Posterior vena cava (tissue), 2 donors: ENCODE measurements around the gene TNXB. TPM values are rescaled to one million over a fixed set of nuclear protein-coding genes. Genes with fewer than 3 reads are reported as not detected.
"Not testable (repeated sequence)": the region's sequence is repeated elsewhere in the genome, so short reads cannot be mapped to it uniquely, and the experiment has no call there.

Experiments used
- DNase-seq: peaks from one replicate; pipeline ENCODE4 v3.0.0-alpha.2; 2020; ENCODE audit warnings: low spot score
- intact Hi-C, 2 donors: fragments of 100-400 bp; cut with DNase I; formaldehyde crosslinking; loops; one replicate each; pipeline versions ENCODE4 v1.14.1 to v1.14.2; 2022 to 2023
- total RNA-seq, 2 donors: library from RNA; stranded (reverse); fragmentation: NEBNext Ultra II Directional; extraction: Animal tissue kit (Norgen Biotek cat#: 25700); gene quantifications; one replicate each; pipeline ENCODE4 v1.2.1, GENCODE V29; 2021
- donor health status: DM: yes; HTN: yes; CAD: no.
- donor health status: DM: yes; HTN: yes; CAD: no.

TNXB gene
- total RNA-seq, 2 donors from 2014 or later = 189 to 407 TPM

GRCh38 chr6:32115623-32116022 is 6.5 kb upstream of the TNXB start:
- intact Hi-C loops = loop anchor here in 1 of 2 donors (5.0 kb wide), 2 partner anchors 42 to 77 kb away; partner anchors contain the start of genes GPSM3 and PBX2
- DNase-seq = no peak

GRCh38 chr6:32114796-32115195 is 5.7 kb upstream of the TNXB start:
- DNase-seq = no peak
- intact Hi-C loops = loop anchor here in 1 of 2 donors (5.0 kb wide), 2 partner anchors 43 to 78 kb away; partner anchors contain the start of genes GPSM3 and PBX2

GRCh38 chr6:32113386-32114352 is 4.5 kb upstream of the TNXB start:
- DNase-seq = peak; percentile 97
- intact Hi-C loops = no loop called here

GRCh38 chr6:32112431-32112980 is 3.4 kb upstream of the TNXB start:
- intact Hi-C loops = no loop called here
- no peak for DNase-seq

- intact Hi-C loops = no loop called here
Measured at GRCh38 chr6:32111424-32112066, 2.4 kb upstream of the TNXB start.

GRCh38 chr6:32110632-32111031 is 1.5 kb upstream of the TNXB start:
- intact Hi-C loops = no loop called here
- no peak for DNase-seq

More at GRCh38 chr6:32111424-32112066, 2.4 kb upstream of the TNXB start:
- no peak for DNase-seq

GRCh38 chr6:32109765-32110160 is 625 bp upstream of the TNXB start:
- intact Hi-C loops = no loop called here
- no peak for DNase-seq

- intact Hi-C loops = no loop called here
- DNase-seq = no peak
Measured at GRCh38 chr6:32108727-32109113, 418 bp downstream of the TNXB start.

GRCh38 chr6:32108094-32108627 is 977 bp downstream of the TNXB start:
- peak; percentile 89 for DNase-seq
- intact Hi-C loops = no loop called here

- intact Hi-C loops = no loop called here
- DNase-seq = no peak
Measured at GRCh38 chr6:32107406-32107805, 1.7 kb downstream of the TNXB start.

GRCh38 chr6:32105433-32105832 is 3.7 kb downstream of the TNXB start:
- intact Hi-C loops = no loop called here
- no peak for DNase-seq

- no peak for DNase-seq
Measured at GRCh38 chr6:32102255-32102654, 6.9 kb downstream of the TNXB start.

GRCh38 chr6:32100251-32100650 is 8.9 kb downstream of the TNXB start:
- DNase-seq, intact Hi-C loops: not testable (repeated sequence)

More at GRCh38 chr6:32102255-32102654, 6.9 kb downstream of the TNXB start:
- intact Hi-C loops = no loop called here

GRCh38 chr6:32097364-32097763 is 11.8 kb downstream of the TNXB start:
- DNase-seq = peak; percentile 34
- intact Hi-C loops = no loop called here

GRCh38 chr6:32096394-32097258 is 12.5 kb downstream of the TNXB start:
- peak; percentile 66 for DNase-seq
- intact Hi-C loops = no loop called here

GRCh38 chr6:32096087-32096393 is 13.1 kb downstream of the TNXB start:
- intact Hi-C loops = no loop called here
- peak; percentile 75 for DNase-seq

GRCh38 chr6:32095338-32096086 is 13.6 kb downstream of the TNXB start:
- peak; percentile 67 for DNase-seq
- intact Hi-C loops = no loop called here

- peak; percentile 72 for DNase-seq
- intact Hi-C loops = no loop called here
Measured at GRCh38 chr6:32092760-32093497, 16.2 kb downstream of the TNXB start.
